Breast epithelium (tissue), 4 donors: ENCODE results near the gene CIAO2B. TPM values are rescaled to one million over a fixed set of nuclear protein-coding genes. Genes with fewer than 3 reads are reported as not detected.
"Not testable (repeated sequence)": the region's sequence is repeated elsewhere in the genome, so short reads cannot be mapped to it uniquely, and the experiment has no call there.

Experiments used
- DNase-seq, 2 donors: peaks; one replicate each; pipeline ENCODE4 v3.0.0-alpha.2; 2019; ENCODE audit warnings: low spot score in 2 of 2
- H3K27ac ChIP-seq, 2 donors: fragments of 200-600 bp; sonication (generic) in 1 of 2; one replicate each; pipeline ENCODE4 v1.5.1; 2016 to 2019; ENCODE audit warnings: mild to moderate bottlenecking in 1 of 2
- H3K27me3 ChIP-seq, 2 donors: fragments of 200-600 bp; sonication (generic) in 1 of 2; one replicate each; pipeline versions ENCODE4 v1.5.1 to v1.6.0; 2017 to 2019; ENCODE audit warnings: control low read depth in 1 of 2, mild to moderate bottlenecking in 1 of 2
- H3K36me3 ChIP-seq: fragments of 200-600 bp; one replicate; pipeline ENCODE4 v1.5.1; 2019
- H3K4me1 ChIP-seq, 2 donors: fragments of 200-600 bp; sonication (generic); one replicate each; pipeline ENCODE4 v1.5.1; 2016 to 2019; ENCODE audit warnings: control low read depth in 1 of 2
- H3K4me3 ChIP-seq, 3 donors: fragments of 200-600 bp; sonication (generic); 1 replicate in 2 of 3; 2 replicates in 1 of 3; pipeline ENCODE4 v1.5.1; 2016 to 2019; ENCODE audit warnings: mild to moderate bottlenecking in 3 of 3, moderate library complexity in 2 of 3
- H3K9me3 ChIP-seq, 2 donors: fragments of 200-600 bp; sonication (generic) in 1 of 2; one replicate each; pipeline ENCODE4 v1.5.1; 2016 to 2019; ENCODE audit warnings: control low read depth in 1 of 2
- POLR2A ChIP-seq: fragments of 450-650 bp; IDR thresholded peaks from one replicate; pipeline ENCODE4 v1.6.1; 2016; ENCODE audit warnings: antibody characterized with exemption, mild to moderate bottlenecking, moderate library complexity
- POLR2AphosphoS5 ChIP-seq, 3 donors: sonication (generic); formaldehyde crosslinking; IDR thresholded peaks; one replicate each; pipeline ENCODE4 v1.6.1; 2017; ENCODE audit warnings: antibody characterized with exemption in 3 of 3
- intact Hi-C: fragments of 100-400 bp; cut with DNase I; formaldehyde crosslinking; loops from one replicate; pipeline ENCODE4 v1.15.1; 2023; ENCODE audit warnings: low total_unique reads
- total RNA-seq, 3 donors: library from RNA; depleted of rRNA; stranded (reverse); fragments of >200 nt; gene quantifications; one replicate each; pipeline ENCODE4 v1.1.0, GENCODE V29; 2016
- TF ChIP-seq, protein P1 (sequence below), 3 donors: fragments of 450-650 bp; IDR thresholded peaks; one replicate each; pipeline ENCODE4 v1.5.1; 2016 to 2017; ENCODE audit warnings: antibody characterized with exemption in 3 of 3, mild to moderate bottlenecking in 3 of 3, moderate library complexity in 3 of 3

CIAO2B gene
- total RNA-seq, 3 donors from 2014 or later, result 45.7 to 77.3 (median 65.4) TPM

DNA sequence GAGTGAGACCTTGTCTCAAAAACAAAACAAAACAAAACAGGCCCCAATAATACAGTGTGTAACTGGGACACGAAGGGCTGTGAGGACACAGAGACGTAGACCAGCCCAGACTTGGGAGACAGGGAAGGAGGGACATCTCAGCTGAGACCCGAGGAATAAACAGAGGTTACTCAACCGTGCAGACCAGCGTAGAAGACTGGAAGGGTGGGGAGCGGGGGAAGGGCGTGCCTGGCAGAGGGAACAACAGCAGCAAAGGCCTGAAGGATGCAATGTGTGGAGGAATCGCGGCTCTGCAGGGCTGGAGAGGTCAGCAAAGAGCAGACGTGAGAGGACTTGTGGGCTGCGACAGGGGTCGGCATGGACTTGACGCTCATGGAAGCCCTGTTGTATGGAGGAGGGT is 42.5 kb upstream of the CIAO2B start:
- Histone ChIP-seq H3K27ac (no peak overlapping the region), H3K4me1 (no peaks in the 10 kb centered on the region), H3K4me3 (no peak overlapping the region), H3K36me3 (no peaks in the 10 kb centered on the region), H3K9me3 (no peaks in the 10 kb centered on the region), H3K27me3 (no peaks in the 10 kb centered on the region)
- no peak for DNase-seq
- TF ChIP-seq, protein P1, sequence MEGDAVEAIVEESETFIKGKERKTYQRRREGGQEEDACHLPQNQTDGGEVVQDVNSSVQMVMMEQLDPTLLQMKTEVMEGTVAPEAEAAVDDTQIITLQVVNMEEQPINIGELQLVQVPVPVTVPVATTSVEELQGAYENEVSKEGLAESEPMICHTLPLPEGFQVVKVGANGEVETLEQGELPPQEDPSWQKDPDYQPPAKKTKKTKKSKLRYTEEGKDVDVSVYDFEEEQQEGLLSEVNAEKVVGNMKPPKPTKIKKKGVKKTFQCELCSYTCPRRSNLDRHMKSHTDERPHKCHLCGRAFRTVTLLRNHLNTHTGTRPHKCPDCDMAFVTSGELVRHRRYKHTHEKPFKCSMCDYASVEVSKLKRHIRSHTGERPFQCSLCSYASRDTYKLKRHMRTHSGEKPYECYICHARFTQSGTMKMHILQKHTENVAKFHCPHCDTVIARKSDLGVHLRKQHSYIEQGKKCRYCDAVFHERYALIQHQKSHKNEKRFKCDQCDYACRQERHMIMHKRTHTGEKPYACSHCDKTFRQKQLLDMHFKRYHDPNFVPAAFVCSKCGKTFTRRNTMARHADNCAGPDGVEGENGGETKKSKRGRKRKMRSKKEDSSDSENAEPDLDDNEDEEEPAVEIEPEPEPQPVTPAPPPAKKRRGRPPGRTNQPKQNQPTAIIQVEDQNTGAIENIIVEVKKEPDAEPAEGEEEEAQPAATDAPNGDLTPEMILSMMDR (IDR thresholded peaks at IDR 0.05), result no peak
- TF ChIP-seq POLR2A (no peak), POLR2AphosphoS5 (IDR thresholded peaks at IDR 0.05) (no peak)
- intact Hi-C loops, result no loop called here

DNA sequence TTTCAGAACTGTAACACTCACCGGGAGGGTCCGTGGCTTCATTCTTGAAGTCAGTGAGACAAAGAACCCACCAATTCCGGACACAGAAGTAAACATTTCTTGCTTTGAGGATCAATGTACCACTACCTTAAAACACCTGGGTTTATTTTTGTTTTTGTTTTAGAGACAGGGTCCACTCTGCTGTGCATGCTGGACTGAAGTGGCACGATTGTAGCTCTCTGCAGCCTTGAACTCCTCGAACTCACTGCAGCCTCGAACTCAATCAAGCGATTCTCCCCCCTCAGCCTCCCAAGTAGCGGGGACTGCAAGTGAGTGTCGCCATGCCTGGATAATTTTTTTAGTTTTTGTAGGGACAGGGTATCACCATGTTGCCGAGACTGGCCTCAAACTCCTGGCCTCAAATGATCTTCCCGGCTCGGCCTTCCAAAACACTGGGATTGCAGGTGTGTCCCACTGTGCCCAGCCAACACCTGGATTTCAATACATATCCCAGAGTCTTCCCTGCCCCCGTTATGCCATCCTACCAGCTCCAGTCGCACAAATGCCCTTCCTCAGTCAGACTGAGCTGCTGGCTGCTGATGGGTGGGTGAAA is 41.2 kb upstream of the CIAO2B start:
- intact Hi-C loops, result no loop called here
- no peak overlapping the region for H3K4me3 ChIP-seq
- H3K36me3 ChIP-seq, result no peaks in the 10 kb centered on the region
- H3K27ac ChIP-seq, result no peak overlapping the region
- DNase-seq, result no peak
- H3K27me3 ChIP-seq, result no peaks in the 10 kb centered on the region
- H3K4me1 ChIP-seq, result no peaks in the 10 kb centered on the region
- H3K9me3 ChIP-seq, result no peaks in the 10 kb centered on the region
- TF ChIP-seq, protein P1 (IDR thresholded peaks at IDR 0.05), result no peak

DNA sequence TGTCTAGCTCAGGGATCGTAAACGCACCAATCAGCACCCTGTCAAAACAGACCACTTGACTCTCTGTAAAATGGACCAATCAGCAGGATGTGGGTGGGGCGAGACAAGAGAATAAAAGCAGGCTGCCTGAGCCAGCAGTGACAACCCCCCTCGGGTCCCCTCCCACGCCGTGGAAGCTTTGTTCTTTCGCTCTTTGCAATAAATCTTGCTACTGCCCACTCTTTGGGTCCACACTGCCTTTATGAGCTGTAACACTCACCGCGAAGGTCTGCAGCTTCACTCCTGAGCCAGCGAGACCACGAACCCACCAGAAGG is 40.7 kb upstream of the CIAO2B start:
- intact Hi-C loops, H3K9me3 ChIP-seq, H3K27me3 ChIP-seq, H3K4me1 ChIP-seq, H3K36me3 ChIP-seq, DNase-seq, H3K27ac ChIP-seq: not testable (repeated sequence)
- peak overlapping the region in 1 of 3 donors; percentile 8 for H3K4me3 ChIP-seq

DNA sequence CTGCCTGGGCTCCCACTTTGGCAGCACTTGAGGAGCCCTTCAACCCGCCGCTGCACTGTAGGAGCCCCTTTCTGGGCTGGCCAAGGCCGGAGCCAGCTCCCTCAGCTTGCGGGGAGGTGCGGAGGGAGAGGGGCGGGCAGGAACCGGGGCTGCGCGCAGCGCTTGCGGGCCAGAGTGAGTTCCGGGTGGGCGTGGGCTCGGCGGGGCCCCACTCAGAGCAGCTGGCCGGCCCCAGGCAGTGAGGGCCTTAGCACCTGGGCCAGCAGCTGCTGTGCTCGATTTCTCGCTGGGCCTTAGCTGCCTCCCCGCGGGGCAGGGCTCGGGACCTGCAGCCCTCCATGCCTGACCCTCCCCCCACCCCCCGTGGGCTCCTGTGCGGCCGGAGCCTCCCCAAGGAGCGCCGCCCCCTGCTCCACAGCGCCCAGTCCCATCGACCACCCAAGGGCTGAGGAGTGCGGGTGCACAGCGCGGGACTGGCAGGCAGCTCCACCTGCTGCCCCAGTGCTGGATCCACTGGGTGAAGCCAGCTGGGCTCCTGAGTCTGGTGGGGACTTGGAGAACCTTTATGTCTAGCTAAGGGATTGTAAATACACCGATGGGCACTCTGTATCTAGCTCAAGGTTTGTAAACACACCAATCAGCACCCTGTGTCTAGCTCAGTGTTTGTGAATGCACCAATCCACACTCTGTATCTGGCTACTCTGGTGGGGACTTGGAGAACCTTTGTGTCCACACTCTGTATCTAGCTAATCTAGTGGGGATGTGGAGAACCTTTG is 40.1 kb upstream of the CIAO2B start:
- H3K4me3 ChIP-seq, H3K27me3 ChIP-seq, intact Hi-C loops, H3K36me3 ChIP-seq, H3K9me3 ChIP-seq, H3K27ac ChIP-seq, DNase-seq, H3K4me1 ChIP-seq: not testable (repeated sequence)

DNA sequence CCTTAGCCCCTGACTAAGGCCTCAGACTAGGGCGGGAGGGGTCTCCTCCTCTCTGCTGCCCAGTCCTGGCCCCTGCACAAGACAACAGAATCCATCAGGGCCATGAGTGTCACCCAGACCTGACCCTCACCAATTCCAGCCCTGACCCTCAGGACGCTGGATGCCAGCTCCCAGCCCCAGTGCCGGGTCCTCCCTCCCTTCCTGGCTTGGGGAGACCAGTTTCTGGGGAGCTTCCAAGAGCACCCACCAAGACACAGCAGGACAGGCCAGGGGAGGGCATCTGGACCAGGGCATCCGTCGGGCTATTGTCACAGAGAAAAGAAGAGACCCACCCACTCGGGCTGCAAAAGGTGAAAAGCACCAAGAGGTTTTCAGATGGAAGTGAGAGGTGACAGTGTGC is 39.5 kb upstream of the CIAO2B start:
- no peaks in the 10 kb centered on the region for H3K4me1 ChIP-seq
- no peaks in the 10 kb centered on the region for H3K9me3 ChIP-seq
- H3K27ac ChIP-seq, result no peak overlapping the region
- intact Hi-C loops, result no loop called here
- no peaks in the 10 kb centered on the region for H3K36me3 ChIP-seq
- TF ChIP-seq POLR2A (no peak), POLR2AphosphoS5 (IDR thresholded peaks at IDR 0.05) (no peak)
- TF ChIP-seq, protein P1 (IDR thresholded peaks at IDR 0.05), result no peak
- no peak for DNase-seq
- H3K4me3 ChIP-seq, result no peak overlapping the region
- no peaks in the 10 kb centered on the region for H3K27me3 ChIP-seq

DNA sequence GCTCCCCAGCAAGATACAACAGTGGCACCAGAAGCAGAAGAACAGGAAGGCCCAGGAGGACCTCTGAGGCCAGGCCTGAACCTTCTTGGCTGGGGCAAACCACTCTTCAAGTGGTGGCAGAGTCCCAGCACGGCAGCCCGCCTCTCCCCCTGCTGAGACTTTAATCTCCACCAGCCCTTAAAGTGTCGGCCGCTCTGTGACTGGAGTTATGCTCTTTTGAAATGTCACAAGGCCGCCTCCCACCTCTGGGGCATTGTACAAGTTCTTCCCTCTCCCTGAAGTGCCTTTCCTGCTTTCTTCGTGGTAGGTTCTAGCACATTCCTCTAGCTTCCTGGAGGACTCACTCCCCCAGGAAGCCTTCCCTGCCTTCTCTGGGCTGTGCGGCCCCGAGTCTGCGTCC is 38.8 kb upstream of the CIAO2B start:
- intact Hi-C loops, result no loop called here

More for the DNA sequence above, 38.8 kb upstream of the CIAO2B start:
- no peak for DNase-seq
- no peak for TF ChIP-seq POLR2A
- TF ChIP-seq, protein P1 (IDR thresholded peaks at IDR 0.05), result no peak
- TF ChIP-seq POLR2AphosphoS5 (IDR thresholded peaks at IDR 0.05), result no peak
- H3K36me3 ChIP-seq, result no peaks in the 10 kb centered on the region
- no peaks in the 10 kb centered on the region for H3K9me3 ChIP-seq
- no peak overlapping the region for H3K4me3 ChIP-seq
- no peaks in the 10 kb centered on the region for H3K4me1 ChIP-seq
- no peaks in the 10 kb centered on the region for H3K27me3 ChIP-seq
- H3K27ac ChIP-seq, result no peak overlapping the region
